IMR-90 (cell line): ENCODE data around the gene UST.

Source experiments
- CEBPB ChIP-seq: IDR thresholded peaks from 2 replicates; pipeline ENCODE4 v1.6.1; 2012; ENCODE audit warnings: low read depth, low read length, improper control_type of control experiment
- MAFK ChIP-seq: IDR thresholded peaks from 2 replicates; pipeline ENCODE4 v1.6.1; 2012; ENCODE audit warnings: low read depth, low read length, improper control_type of control experiment
- MXI1 ChIP-seq: IDR thresholded peaks from 2 replicates; pipeline ENCODE4 v1.6.1; 2012; ENCODE audit warnings: low read depth, mild to moderate bottlenecking, low read length, moderate library complexity, borderline replicate concordance
- POLR2A ChIP-seq: IDR thresholded peaks from 2 replicates; pipeline ENCODE4 v1.6.1; 2012; ENCODE audit warnings: mild to moderate bottlenecking, low read depth, low read length
- RAD21 ChIP-seq: IDR thresholded peaks from 2 replicates; pipeline ENCODE4 v1.6.1; 2012; ENCODE audit warnings: low read length, improper control_type of control experiment
- SMC3 ChIP-seq: fragments of 150-350 bp; IDR thresholded peaks from 2 replicates; pipeline ENCODE4 v1.6.1; 2016; ENCODE audit warnings: low read depth, mild to moderate bottlenecking, antibody characterized with exemption, low read length, moderate library complexity
- TF ChIP-seq, protein P1 (sequence below): conservative IDR thresholded peaks from 2 replicates; pipeline ENCODE4 v1.5.1; 2012; ENCODE audit warnings: mild to moderate bottlenecking, low read depth, low read length, improper control_type of control experiment
- TF ChIP-seq, protein P2 (sequence below): fragments of 150-350 bp; IDR thresholded peaks from 2 replicates; pipeline ENCODE4 v1.6.1; 2016; ENCODE audit warnings: low read depth, mild to moderate bottlenecking, low read length, moderate library complexity, borderline replicate concordance
- TF ChIP-seq, protein P3 (sequence below): fragments of 150-350 bp; IDR thresholded peaks from 2 replicates; pipeline ENCODE4 v1.6.1; 2017; ENCODE audit warnings: mild to moderate bottlenecking, antibody characterized with exemption, low read length, low read depth

DNA sequence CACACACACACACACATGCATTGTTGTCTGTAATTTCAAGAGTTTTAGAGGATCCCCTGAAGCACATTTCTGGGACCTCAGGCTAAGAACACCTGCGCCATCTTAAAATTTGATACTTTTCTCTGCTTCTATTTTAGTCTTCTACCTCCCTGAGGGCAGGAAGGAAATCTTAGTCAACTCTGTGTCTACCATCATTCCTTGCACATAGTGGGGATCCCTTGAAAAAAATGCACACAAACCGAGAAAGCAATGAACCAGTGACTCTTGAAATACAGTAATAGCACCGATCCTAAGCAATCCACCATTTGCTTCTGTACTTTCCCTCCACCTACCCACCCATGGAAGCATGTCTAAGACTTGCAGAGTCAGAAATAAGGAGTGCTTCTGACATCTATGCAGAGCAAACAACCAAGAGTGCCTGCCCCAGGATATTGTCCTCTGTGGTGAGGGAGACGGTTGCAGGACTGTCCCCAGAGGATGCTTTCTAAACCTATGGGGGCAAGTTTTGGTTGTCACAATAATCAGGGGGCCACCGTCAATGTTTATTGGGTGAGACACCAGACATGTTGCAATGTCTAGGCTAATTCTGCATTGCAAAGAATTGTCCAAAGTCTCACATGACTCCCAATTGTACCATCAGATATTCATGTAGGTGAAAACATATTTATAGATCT is 362.7 kb downstream of the UST start:
- TF ChIP-seq POLR2A = no peak
- TF ChIP-seq, protein P1, sequence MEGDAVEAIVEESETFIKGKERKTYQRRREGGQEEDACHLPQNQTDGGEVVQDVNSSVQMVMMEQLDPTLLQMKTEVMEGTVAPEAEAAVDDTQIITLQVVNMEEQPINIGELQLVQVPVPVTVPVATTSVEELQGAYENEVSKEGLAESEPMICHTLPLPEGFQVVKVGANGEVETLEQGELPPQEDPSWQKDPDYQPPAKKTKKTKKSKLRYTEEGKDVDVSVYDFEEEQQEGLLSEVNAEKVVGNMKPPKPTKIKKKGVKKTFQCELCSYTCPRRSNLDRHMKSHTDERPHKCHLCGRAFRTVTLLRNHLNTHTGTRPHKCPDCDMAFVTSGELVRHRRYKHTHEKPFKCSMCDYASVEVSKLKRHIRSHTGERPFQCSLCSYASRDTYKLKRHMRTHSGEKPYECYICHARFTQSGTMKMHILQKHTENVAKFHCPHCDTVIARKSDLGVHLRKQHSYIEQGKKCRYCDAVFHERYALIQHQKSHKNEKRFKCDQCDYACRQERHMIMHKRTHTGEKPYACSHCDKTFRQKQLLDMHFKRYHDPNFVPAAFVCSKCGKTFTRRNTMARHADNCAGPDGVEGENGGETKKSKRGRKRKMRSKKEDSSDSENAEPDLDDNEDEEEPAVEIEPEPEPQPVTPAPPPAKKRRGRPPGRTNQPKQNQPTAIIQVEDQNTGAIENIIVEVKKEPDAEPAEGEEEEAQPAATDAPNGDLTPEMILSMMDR = no peak
- TF ChIP-seq, protein P2, sequence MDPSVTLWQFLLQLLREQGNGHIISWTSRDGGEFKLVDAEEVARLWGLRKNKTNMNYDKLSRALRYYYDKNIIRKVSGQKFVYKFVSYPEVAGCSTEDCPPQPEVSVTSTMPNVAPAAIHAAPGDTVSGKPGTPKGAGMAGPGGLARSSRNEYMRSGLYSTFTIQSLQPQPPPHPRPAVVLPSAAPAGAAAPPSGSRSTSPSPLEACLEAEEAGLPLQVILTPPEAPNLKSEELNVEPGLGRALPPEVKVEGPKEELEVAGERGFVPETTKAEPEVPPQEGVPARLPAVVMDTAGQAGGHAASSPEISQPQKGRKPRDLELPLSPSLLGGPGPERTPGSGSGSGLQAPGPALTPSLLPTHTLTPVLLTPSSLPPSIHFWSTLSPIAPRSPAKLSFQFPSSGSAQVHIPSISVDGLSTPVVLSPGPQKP = no peak
- no peak for TF ChIP-seq MXI1
- no peak for TF ChIP-seq RAD21
- no peak for TF ChIP-seq MAFK
- no peak for TF ChIP-seq SMC3
- TF ChIP-seq CEBPB = no peak
- TF ChIP-seq, protein P3, sequence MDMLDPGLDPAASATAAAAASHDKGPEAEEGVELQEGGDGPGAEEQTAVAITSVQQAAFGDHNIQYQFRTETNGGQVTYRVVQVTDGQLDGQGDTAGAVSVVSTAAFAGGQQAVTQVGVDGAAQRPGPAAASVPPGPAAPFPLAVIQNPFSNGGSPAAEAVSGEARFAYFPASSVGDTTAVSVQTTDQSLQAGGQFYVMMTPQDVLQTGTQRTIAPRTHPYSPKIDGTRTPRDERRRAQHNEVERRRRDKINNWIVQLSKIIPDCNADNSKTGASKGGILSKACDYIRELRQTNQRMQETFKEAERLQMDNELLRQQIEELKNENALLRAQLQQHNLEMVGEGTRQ = no peak
